ENCODE data around the gene STX10.
"Not testable (repeated sequence)": the region's sequence is repeated elsewhere in the genome, so short reads cannot be mapped to it uniquely, and the experiment has no call there.

Gene STX10, protein sequence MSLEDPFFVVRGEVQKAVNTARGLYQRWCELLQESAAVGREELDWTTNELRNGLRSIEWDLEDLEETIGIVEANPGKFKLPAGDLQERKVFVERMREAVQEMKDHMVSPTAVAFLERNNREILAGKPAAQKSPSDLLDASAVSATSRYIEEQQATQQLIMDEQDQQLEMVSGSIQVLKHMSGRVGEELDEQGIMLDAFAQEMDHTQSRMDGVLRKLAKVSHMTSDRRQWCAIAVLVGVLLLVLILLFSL

GRCh38 chr19:13150187-13150930 is at the start of gene STX10, which contains the start of gene IER2:
Gene STX10 (minus strand): TSS chr19:13150375. CDS start chr19:13150173, 202 bp downstream.
Gene IER2 (plus strand): TSS chr19:13150411. CDS start chr19:13153187, 2,776 bp downstream.
- DNase-seq = peak; percentile 96

DNA sequence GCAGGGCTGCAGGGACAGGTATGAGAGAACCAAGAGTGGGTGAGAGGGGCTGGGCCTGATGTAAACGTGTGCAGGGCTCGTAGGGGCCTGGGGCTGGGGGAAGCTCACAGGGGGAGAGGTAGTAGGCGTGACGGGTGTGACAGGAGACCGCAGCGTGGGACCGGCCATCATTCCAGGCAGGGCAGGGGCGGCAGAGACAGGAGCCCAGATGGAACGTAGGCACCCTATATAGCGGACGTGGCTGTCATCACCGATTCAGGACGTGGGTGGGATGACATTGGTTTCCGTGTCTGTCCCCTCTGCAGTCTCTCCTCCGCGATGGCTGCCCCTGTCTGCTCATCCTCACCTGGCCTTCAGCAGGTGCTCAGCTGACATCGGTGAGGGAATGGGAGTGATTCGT is 48.5 kb upstream of the STX10 start:
- DNase-seq = no peak

DNA sequence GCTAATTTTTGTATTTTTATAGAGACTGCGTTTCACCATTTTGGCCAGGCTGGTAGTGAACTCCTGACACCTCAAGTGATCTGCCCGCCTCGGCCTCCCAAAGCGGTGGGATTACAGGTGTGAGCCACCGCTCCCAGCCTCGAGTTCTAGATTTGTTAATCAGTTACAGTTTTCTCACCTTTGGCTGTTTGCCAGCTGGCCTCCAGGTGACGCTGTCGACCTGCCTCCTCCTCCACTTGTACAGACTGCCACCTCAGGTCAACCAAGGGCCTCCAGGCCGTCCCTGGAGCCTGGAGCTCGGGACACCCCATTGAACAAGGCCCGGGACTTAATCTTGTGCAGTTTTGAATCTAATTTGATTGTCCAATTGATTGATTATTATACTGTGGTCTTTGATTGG is 45.5 kb upstream of the STX10 start:
- peak; percentile 44 for DNase-seq

DNA sequence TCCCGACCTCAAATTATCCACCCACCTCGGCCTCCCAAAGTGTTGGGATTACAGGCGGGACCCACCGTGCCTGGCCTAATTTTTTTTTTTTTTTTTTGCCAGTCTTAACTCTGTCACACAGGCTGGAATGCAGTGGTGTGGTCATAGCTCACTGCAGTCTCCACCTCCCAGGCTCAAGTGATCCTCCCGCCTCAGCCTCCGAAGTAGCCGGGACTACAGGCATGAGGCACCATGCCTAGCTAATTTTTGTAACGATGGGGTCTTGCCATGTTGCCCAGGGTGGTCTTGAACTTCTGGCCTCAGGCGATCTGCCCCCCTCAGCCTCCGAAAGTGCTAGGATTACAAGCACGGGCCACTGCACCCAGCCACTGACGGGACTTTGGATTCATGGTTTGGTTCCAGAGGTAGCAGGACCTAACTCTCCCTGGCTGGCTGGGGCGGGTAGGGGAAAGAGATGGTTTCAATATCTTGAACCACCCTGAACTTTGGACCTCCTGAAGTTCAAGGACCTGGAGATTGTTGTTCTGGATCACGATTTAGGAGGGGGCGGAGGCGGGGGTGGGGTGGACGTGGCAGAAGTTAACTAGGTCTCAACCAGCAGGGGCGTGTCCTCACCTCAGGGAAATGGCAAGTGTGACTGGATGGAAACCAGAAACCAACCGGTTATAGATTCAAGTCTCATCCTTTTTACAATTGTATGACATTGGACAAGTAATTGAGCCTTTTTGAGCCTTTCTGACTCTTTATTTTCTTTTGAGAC is 40.8 kb upstream of the STX10 start:
- no peak for DNase-seq

DNA sequence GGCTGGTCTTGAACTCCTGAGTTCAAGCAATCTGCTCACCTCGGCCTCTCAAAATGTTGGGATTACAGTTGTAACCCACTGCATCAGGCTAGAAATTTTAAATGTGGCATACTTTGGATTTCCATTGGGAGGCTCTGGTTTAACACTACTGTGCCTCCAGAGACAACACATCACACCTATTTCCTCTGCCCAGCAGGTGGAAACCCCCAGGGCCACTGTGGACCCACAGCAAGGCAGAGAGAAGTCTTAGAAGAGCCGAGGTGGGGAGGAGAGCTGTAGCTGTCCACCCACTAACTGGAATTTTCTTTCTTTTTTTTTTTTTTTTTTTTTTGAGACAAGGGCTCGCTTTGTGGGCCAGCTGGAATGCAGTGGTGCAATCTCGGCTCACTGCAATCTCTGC is 39.4 kb upstream of the STX10 start:
- DNase-seq = no peak

GRCh38 chr19:13187419-13187818 is 37.2 kb upstream of the STX10 start:
- DNase-seq = no peak

GRCh38 chr19:13186688-13187087 is 36.5 kb upstream of the STX10 start:
- DNase-seq = not testable (repeated sequence)

DNA sequence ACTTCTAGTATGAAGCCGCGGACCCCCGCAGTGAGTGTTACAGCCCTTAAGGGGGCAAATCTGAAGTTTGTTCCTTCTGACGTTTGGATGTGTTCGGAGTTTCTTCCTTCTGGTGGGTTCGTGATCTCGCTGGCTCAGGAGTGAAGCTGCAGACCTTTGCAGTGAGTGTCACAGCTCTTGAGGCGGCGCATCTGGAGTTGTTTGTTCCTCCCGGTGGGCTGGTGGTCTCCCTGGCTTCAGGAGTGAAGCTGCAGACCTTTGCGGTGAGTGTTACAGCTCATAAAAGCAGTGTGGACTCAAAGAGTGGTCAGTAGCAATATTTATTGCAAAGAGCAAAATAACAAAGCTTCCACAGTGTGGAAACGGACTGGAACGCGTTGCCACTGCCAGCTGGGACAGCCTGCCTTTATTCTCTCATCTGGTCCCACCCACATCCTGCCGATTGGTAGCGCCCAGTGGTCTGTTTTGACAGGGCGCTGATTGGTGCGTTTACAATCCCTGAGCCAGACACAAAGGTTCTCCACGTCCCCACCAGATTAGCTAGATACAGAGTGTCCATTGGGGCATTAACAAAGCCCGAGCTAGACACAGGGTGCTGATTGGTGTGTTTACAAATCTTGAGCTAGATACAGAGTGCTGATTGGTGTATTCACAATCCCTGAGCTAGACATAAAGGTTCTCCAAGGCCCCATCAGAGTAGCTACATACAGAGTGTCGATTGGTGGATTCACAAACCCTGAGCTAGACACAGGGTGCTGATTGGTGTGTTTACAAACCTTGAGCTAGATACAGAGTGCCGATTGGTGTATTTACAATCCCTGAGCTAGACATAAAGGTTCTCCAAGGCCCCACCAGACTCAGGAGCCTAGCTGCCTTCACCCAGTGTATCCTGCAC is 35.8 kb upstream of the STX10 start:
- DNase-seq = not testable (repeated sequence)

DNA sequence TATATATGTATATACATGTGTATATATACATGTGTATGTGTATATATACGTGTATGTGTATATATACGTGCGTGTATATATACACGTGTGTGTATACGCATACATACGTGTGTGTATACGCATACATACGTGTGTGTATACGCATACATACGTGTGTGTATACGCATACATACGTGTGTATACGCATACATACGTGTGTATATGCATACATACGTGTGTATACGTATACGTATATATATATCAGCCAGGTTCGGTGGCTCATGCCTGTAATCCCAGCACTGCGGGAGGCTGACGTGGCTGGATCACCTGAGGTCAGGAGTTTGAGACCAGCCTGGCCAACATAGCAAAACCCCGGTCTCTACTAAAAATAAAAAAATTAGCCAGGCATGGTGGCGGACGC is 34.8 kb upstream of the STX10 start:
- DNase-seq = not testable (repeated sequence)

GRCh38 chr19:13181747-13182388 is 31.7 kb upstream of the STX10 start:
- peak; percentile 15 for DNase-seq

- DNase-seq = not testable (repeated sequence)
Observed at GRCh38 chr19:13178291-13178690, 28.1 kb upstream of the STX10 start.

DNA sequence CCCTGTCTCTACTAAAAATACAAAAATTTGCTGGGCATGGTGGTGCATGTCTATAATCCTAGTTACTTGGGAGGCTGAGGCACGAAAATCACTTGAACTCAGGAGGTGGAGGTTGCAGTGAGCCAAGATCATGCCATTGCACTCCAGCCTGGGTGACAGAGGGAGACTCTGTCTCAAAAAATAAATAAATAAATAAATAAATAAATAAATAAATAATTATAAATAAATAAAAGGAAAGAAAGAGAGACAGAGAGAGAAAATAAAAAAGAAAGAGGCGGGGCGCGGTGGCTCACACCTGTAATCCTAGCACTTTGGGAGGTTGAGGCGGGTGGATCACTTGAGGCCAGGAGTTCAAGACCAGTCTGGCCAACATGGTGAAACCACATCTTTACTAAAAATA is 27.4 kb upstream of the STX10 start:
- not testable (repeated sequence) for DNase-seq

DNA sequence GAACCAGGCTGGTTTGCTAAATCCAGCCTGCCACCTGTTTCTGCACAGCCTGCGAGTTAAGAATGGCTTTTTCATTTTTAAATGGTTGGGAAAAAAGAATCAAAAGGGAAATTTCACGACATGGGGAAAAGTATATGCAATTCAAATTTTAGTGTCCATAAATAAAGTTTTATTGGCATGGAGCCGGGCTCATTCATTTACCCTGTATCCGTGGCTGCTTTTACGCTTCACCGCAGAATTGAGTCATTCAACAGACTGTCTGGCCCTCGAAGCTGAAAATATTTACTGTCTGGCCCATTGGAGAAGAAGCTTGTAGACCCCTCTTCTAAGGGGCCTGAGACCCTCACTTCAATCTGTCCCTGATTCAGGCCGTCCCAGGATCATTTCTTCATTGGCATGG is 26.2 kb upstream of the STX10 start:
- DNase-seq = no peak

GRCh38 chr19:13173139-13173737 is 23.1 kb upstream of the STX10 start:
- no peak for DNase-seq

DNA sequence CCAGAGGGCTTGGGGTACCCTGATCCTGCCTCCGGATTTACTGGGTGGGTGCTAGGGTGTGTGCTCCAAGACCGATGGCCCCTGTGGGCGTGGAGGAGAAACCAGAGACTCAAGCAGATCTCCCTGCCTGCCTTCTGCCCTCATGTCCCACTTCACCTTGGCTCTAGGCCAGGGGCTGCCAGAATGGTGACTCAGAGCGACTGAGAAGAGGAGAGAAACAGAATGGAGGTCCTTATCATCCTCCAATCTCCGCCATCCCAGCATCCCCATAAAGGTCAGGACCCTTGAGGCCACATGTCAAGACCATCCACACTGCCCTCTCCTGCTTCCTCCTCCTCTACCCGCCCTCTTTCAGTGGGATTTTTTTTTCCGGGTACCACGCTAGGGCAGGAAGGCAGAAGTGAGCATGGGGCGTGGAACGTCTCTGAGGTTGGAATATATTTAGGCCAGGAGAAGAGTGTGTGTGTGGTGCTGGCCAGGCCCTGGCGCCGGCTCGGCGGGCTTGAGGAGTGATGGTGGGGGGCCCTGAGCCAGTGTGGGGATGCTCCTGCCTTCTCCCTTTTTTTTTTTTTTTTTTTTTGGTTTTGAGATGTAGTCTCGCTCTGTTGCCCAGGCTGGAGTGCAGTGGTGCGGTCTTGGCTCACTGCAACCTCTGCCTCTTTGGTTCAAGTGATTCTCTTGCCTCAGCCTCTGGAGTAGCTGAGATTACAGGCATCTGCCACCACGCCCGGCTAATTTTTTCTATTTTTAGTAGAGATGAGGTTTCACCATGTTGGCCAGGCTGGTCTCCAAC is 22.4 kb upstream of the STX10 start:
- peak; percentile 34 for DNase-seq

DNA sequence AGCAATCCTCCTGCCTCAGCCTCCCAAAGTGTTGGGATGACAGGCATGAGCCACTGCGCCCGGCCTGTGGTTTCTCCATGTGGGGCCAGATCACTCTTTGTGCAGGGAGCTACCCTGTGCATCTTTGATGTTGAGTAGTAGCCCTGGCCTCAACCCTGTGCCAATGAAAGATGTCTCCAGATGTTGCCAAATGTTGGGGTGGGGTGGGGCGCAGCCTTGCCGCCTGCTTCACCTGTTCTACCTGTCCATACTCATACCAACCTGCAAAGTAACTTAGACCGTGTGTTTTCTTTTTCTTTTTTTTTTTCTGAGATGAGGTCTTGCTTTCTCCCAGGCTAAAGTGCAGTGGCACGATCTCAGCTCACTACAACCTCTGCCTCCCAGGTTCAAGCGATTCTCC is 21.0 kb upstream of the STX10 start:
- DNase-seq = no peak

GRCh38 chr19:13169769-13170168 is 19.6 kb upstream of the STX10 start:
- DNase-seq = no peak

- not testable (repeated sequence) for DNase-seq
Observed at GRCh38 chr19:13166151-13166550, 16.0 kb upstream of the STX10 start.

- no peak for DNase-seq
Observed at GRCh38 chr19:13165162-13165997, 15.2 kb upstream of the STX10 start.
